Immature natural killer cell (primary cell): Measurements from ENCODE around the gene AKT2. TPM values are rescaled to one million over a fixed set of nuclear protein-coding genes. Genes with fewer than 3 reads are reported as not detected.
A peak's percentile ranks its signal among the peaks of the same experiment; 100 is the strongest.

Experiments
- DNase-seq, 3 donors: peaks; one replicate each; pipeline ENCODE4 v3.0.0; 2022; ENCODE audit warnings: mixed read lengths in 1 of 3
- H3K27ac Mint-ChIP-seq, 6 donors: one replicate each; pipeline ENCODE4 v1.8.0; 2020; ENCODE audit warnings: mixed read lengths in 6 of 6, mild to moderate bottlenecking in 5 of 6, inconsistent platforms in 4 of 6, moderate library complexity in 3 of 6
- H3K27me3 Mint-ChIP-seq, 3 donors: one replicate each; pipeline ENCODE4 v1.8.0; 2020 to 2021; ENCODE audit warnings: low read depth in 3 of 3, mild to moderate bottlenecking in 3 of 3, mixed read lengths in 3 of 3, moderate library complexity in 3 of 3, inconsistent platforms in 1 of 3
- H3K36me3 Mint-ChIP-seq, 3 donors: one replicate each; pipeline ENCODE4 v1.8.0; 2020; ENCODE audit warnings: mixed read lengths in 3 of 3, inconsistent platforms in 2 of 3, mild to moderate bottlenecking in 2 of 3
- H3K4me1 Mint-ChIP-seq, 2 donors: one replicate each; pipeline ENCODE4 v1.8.0; 2020; ENCODE audit warnings: inconsistent platforms in 2 of 2, mild to moderate bottlenecking in 2 of 2, mixed read lengths in 2 of 2, moderate library complexity in 1 of 2
- H3K4me3 Mint-ChIP-seq, 5 donors: one replicate each; pipeline ENCODE4 v1.8.0; 2020; ENCODE audit warnings: mild to moderate bottlenecking in 5 of 5, mixed read lengths in 5 of 5, inconsistent platforms in 3 of 5, moderate library complexity in 3 of 5
- H3K9me3 Mint-ChIP-seq, 6 donors: one replicate each; pipeline ENCODE4 v1.8.0; 2020; ENCODE audit warnings: mild to moderate bottlenecking in 6 of 6, mixed read lengths in 6 of 6, inconsistent platforms in 4 of 6, moderate library complexity in 3 of 6
- polyA plus RNA-seq, 3 donors: library from polyadenylated mRNA; unstranded; fragments of 300-500 nt; fragmentation: Illumina TruSeq; gene quantifications; one replicate each; pipeline ENCODE4 v1.2.3, GENCODE V29; 2021

AKT2 gene
- polyA plus RNA-seq, 3 donors from 2014 or later: 32.7 to 47.6 (median 34.4) TPM

- peaks cover 72 to 85% of the 10 kb centered on the region in 2 donors for H3K4me1 Mint-ChIP-seq
- H3K9me3 Mint-ChIP-seq: no peaks in the 10 kb centered on the region
- peaks cover 0 to 1% (median 0%) of the 10 kb centered on the region in 3 donors for H3K36me3 Mint-ChIP-seq
- H3K27ac Mint-ChIP-seq: peak overlapping the region; percentile 29 to 87 (median 66)
- H3K4me3 Mint-ChIP-seq: peak overlapping the region; percentile 38 to 77 (median 45)
- peak in 1 of 3 donors; percentile 9 for DNase-seq
- H3K27me3 Mint-ChIP-seq: peaks cover 0 to 6% (median under 1%) of the 10 kb centered on the region in 3 donors
Observed at GRCh38 chr19:40274585-40275544, 10.3 kb downstream of the AKT2 start.

GRCh38 chr19:40273469-40274360 lies 11.4 kb downstream of the AKT2 start:
- no peak for DNase-seq
- H3K27ac Mint-ChIP-seq: peak overlapping the region; percentile 36 to 87 (median 73)
- H3K4me1 Mint-ChIP-seq: peaks cover 68 to 86% of the 10 kb centered on the region in 2 donors
- no peaks in the 10 kb centered on the region for H3K9me3 Mint-ChIP-seq
- no peaks in the 10 kb centered on the region for H3K36me3 Mint-ChIP-seq
- peak overlapping the region in 2 of 5 donors; percentile 45 to 77 for H3K4me3 Mint-ChIP-seq
- H3K27me3 Mint-ChIP-seq: peaks cover 0 to 3% (median 0%) of the 10 kb centered on the region in 3 donors

GRCh38 chr19:40272261-40272660 lies 12.9 kb downstream of the AKT2 start:
- DNase-seq: no peak
- peaks cover 0 to 7% (median 0%) of the 10 kb centered on the region in 3 donors for H3K27me3 Mint-ChIP-seq
- H3K36me3 Mint-ChIP-seq: no peaks in the 10 kb centered on the region
- H3K4me1 Mint-ChIP-seq: peaks cover 61 to 79% of the 10 kb centered on the region in 2 donors
- no peak overlapping the region for H3K4me3 Mint-ChIP-seq
- H3K27ac Mint-ChIP-seq: peak overlapping the region in 5 of 6 donors; percentile 15 to 65 (median 47)
- H3K9me3 Mint-ChIP-seq: no peaks in the 10 kb centered on the region

GRCh38 chr19:40271706-40272105 lies 13.4 kb downstream of the AKT2 start:
- Mint-ChIP-seq H3K9me3 (no peaks in the 10 kb centered on the region), H3K36me3 (no peaks in the 10 kb centered on the region), H3K4me3 (no peak overlapping the region), H3K4me1 (peaks cover 62 to 78% of the 10 kb centered on the region in 2 donors), H3K27me3 (peaks cover 0 to 9% (median 0%) of the 10 kb centered on the region in 3 donors), H3K27ac (peak overlapping the region in 5 of 6 donors; percentile 23 to 65 (median 39))
- DNase-seq: no peak

- no peaks in the 10 kb centered on the region for H3K36me3 Mint-ChIP-seq
- peak overlapping the region in 2 of 6 donors; percentile 34 to 58 for H3K27ac Mint-ChIP-seq
- no peaks in the 10 kb centered on the region for H3K9me3 Mint-ChIP-seq
- no peak overlapping the region for H3K4me3 Mint-ChIP-seq
- no peak for DNase-seq
- peaks cover 62 to 75% of the 10 kb centered on the region in 2 donors for H3K4me1 Mint-ChIP-seq
- H3K27me3 Mint-ChIP-seq: peaks cover 0 to 9% (median 0%) of the 10 kb centered on the region in 3 donors
Observed at GRCh38 chr19:40270362-40271089, 14.6 kb downstream of the AKT2 start.

GRCh38 chr19:40269216-40269940 lies 15.8 kb downstream of the AKT2 start:
- Mint-ChIP-seq H3K36me3 (no peaks in the 10 kb centered on the region), H3K27ac (peak overlapping the region in 2 of 6 donors; percentile 35 to 64), H3K9me3 (no peaks in the 10 kb centered on the region), H3K4me1 (peaks cover 52 to 64% of the 10 kb centered on the region in 2 donors), H3K4me3 (no peak overlapping the region), H3K27me3 (peaks cover 0 to 7% (median 2%) of the 10 kb centered on the region in 3 donors)
- no peak for DNase-seq

- DNase-seq: no peak
- Mint-ChIP-seq H3K9me3 (no peaks in the 10 kb centered on the region), H3K4me3 (no peak overlapping the region), H3K27me3 (peaks cover 0 to 5% (median 3%) of the 10 kb centered on the region in 3 donors), H3K36me3 (no peaks in the 10 kb centered on the region), H3K27ac (peak overlapping the region in 4 of 6 donors; percentile 10 to 69 (median 59)), H3K4me1 (peaks cover 44 to 46% of the 10 kb centered on the region in 2 donors)
Observed at GRCh38 chr19:40267601-40267997, 17.5 kb downstream of the AKT2 start.

- no peak for DNase-seq
- Mint-ChIP-seq H3K9me3 (no peaks in the 10 kb centered on the region), H3K4me3 (no peak overlapping the region), H3K27ac (peak overlapping the region in 3 of 6 donors; percentile 9 to 69 (median 58)), H3K4me1 (peaks cover 38 to 44% of the 10 kb centered on the region in 2 donors), H3K36me3 (peaks cover 0 to under 1% (median 0%) of the 10 kb centered on the region in 3 donors), H3K27me3 (peaks cover 0 to 5% (median 3%) of the 10 kb centered on the region in 3 donors)
Observed at GRCh38 chr19:40266912-40267600, 18.1 kb downstream of the AKT2 start.

- Mint-ChIP-seq H3K9me3 (no peaks in the 10 kb centered on the region), H3K36me3 (peaks cover 0 to 3% (median 0%) of the 10 kb centered on the region in 3 donors), H3K27me3 (peaks cover 0 to 5% (median 3%) of the 10 kb centered on the region in 3 donors), H3K4me1 (peaks cover 29 to 44% of the 10 kb centered on the region in 2 donors), H3K27ac (no peak overlapping the region), H3K4me3 (no peak overlapping the region)
- DNase-seq: no peak
Observed at GRCh38 chr19:40266119-40266518, 19.0 kb downstream of the AKT2 start.

- DNase-seq: no peak
- Mint-ChIP-seq H3K4me3 (no peak overlapping the region), H3K27ac (peak overlapping the region in 2 of 6 donors; percentile 46 to 69)
Observed at GRCh38 chr19:40265763-40266099, 19.4 kb downstream of the AKT2 start.

GRCh38 chr19:40265055-40265762 lies 19.9 kb downstream of the AKT2 start:
- Mint-ChIP-seq H3K9me3 (no peaks in the 10 kb centered on the region), H3K4me1 (peaks cover 25 to 39% of the 10 kb centered on the region in 2 donors), H3K4me3 (no peak overlapping the region), H3K27ac (peak overlapping the region in 1 of 6 donors; percentile 69), H3K27me3 (peaks cover 0 to 5% (median 3%) of the 10 kb centered on the region in 3 donors), H3K36me3 (peaks cover 0 to 3% (median 0%) of the 10 kb centered on the region in 3 donors)
- no peak for DNase-seq

More at GRCh38 chr19:40265763-40266099, 19.4 kb downstream of the AKT2 start:
- Mint-ChIP-seq H3K36me3 (peaks cover 0 to 3% (median 0%) of the 10 kb centered on the region in 3 donors), H3K4me1 (peaks cover 29 to 44% of the 10 kb centered on the region in 2 donors), H3K9me3 (no peaks in the 10 kb centered on the region), H3K27me3 (peaks cover 0 to 5% (median 3%) of the 10 kb centered on the region in 3 donors)
